ENCODE results near the gene MAGI1. TPM values are rescaled to one million over a fixed set of nuclear protein-coding genes. Genes with fewer than 3 reads are reported as not detected.

Gene MAGI1
- total RNA-seq, 4 donors from 2014 or later: 7.6 to 42.9 (median 37.0) TPM

DNA sequence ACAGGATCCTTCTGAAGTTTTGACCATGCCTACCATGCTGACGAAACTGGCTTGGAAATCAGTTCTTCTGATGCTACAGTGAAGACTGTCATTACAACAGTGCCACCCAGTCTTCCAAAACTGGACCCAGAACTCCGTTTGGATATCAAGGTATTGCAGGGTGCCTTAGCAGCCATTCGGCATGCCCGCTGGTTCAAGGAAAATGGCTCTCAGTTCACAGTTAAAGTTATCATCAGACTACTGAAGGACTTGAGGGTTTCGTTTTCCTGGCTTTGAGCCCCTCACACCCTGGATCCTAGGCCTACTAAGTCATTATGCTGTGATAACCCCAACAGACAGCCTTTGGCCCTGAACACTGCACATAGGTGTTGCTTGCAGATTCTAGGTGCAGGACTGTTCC, 351.0 kb downstream of the MAGI1 start:
- no peak overlapping the region for H3K27ac ChIP-seq
- DNase-seq: no peak
- TF ChIP-seq, protein P1, sequence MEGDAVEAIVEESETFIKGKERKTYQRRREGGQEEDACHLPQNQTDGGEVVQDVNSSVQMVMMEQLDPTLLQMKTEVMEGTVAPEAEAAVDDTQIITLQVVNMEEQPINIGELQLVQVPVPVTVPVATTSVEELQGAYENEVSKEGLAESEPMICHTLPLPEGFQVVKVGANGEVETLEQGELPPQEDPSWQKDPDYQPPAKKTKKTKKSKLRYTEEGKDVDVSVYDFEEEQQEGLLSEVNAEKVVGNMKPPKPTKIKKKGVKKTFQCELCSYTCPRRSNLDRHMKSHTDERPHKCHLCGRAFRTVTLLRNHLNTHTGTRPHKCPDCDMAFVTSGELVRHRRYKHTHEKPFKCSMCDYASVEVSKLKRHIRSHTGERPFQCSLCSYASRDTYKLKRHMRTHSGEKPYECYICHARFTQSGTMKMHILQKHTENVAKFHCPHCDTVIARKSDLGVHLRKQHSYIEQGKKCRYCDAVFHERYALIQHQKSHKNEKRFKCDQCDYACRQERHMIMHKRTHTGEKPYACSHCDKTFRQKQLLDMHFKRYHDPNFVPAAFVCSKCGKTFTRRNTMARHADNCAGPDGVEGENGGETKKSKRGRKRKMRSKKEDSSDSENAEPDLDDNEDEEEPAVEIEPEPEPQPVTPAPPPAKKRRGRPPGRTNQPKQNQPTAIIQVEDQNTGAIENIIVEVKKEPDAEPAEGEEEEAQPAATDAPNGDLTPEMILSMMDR (IDR thresholded peaks at IDR 0.05): no peak
- TF ChIP-seq POLR2A (IDR thresholded peaks at IDR 0.05): no peak
- no peak overlapping the region for H3K4me3 ChIP-seq
- H3K27me3 ChIP-seq: no peaks in the 10 kb centered on the region
- H3K4me1 ChIP-seq: no peaks in the 10 kb centered on the region
- intact Hi-C loops (cut with DNase I; ENCODE audit: low total_unique reads): no loop called here
- H3K9me3 ChIP-seq: no peaks in the 10 kb centered on the region
- no peaks in the 10 kb centered on the region for H3K36me3 ChIP-seq

DNA sequence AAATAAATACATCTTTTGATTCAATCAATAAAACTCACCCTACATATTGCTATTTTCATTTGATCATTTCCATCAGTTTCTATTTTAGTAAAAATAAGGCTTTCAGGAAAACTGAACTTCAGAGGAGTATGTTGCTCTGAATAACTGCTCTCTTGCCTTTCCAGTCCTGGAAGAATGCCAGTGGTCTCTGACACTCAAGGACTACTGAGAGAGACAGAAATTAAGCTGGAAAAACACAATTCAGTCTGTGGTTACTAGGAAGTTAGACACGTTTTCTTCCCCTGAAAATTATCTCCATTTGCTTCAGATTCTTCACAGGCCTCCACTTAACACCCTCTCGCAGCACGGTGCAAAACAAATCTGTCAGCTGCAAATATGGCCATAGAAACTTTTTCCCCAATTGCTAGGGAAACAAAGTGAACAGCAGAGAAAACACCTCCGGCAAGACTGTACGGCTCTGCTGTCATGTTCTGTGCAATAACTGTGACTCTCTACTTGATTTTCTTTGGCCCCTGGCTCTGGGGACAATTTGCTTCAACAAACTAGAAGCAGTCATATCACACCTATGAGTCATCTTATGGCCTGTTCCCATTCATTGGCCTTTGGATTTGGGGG, 353.0 kb downstream of the MAGI1 start:
- no peaks in the 10 kb centered on the region for H3K9me3 ChIP-seq
- no peaks in the 10 kb centered on the region for H3K4me1 ChIP-seq
- no peak overlapping the region for H3K27ac ChIP-seq
- TF ChIP-seq, protein P1 (IDR thresholded peaks at IDR 0.05): no peak
- TF ChIP-seq POLR2A (IDR thresholded peaks at IDR 0.05): no peak
- H3K4me3 ChIP-seq: no peak overlapping the region
- intact Hi-C loops (cut with DNase I; ENCODE audit: low total_unique reads): no loop called here
- DNase-seq: no peak
- no peaks in the 10 kb centered on the region for H3K36me3 ChIP-seq
- H3K27me3 ChIP-seq: no peaks in the 10 kb centered on the region

DNA sequence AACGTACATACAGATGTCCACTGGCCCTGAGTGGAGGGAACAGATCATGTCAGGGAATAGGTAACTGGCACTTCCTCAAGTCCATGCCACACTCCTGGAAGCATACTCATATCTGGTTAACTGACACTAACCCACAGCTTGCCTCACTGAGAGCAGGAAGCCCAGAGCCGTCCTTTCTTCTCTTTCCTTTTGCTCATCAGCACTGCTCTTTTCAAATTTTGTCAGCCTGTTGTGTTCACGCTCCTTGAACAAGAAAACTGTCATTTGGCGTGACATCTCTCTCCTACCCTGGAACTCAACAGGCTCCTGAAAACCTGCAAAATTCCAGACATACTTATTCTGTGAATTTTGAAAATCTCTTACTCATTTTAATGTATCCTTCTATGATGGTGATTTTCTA, 360.2 kb downstream of the MAGI1 start:
- no peak for DNase-seq
- TF ChIP-seq POLR2A (IDR thresholded peaks at IDR 0.05): no peak
- TF ChIP-seq, protein P1 (IDR thresholded peaks at IDR 0.05): no peak
- no peak overlapping the region for H3K27ac ChIP-seq
- no peaks in the 10 kb centered on the region for H3K36me3 ChIP-seq
- intact Hi-C loops (cut with DNase I; ENCODE audit: low total_unique reads): no loop called here
- no peaks in the 10 kb centered on the region for H3K4me1 ChIP-seq
- H3K4me3 ChIP-seq: no peak overlapping the region
- no peaks in the 10 kb centered on the region for H3K9me3 ChIP-seq
- H3K27me3 ChIP-seq: no peaks in the 10 kb centered on the region

DNA sequence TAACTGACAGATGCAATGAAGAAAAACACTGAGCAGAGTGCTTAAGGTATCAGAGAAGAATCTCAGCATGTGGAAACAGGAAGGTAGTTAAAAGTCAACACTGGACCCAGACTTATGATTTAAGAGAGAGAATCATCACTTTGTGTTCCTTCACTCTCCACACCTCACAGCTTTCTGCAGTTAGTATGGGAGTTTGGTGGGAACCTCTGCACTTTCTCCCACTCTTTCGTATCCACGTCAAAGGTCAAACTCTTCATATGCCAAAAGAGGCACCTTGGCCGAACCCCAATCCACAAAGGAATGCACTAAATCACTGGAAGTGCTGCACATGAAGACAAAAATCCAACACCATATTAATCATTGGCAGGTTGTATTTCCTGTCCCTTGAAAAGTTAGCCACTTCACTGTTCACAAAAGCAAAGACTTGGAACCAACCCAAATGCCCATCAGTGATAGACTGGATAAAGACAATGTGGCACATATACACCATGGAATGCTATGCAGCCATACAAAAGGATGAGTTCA, 361.2 kb downstream of the MAGI1 start:
- no peak overlapping the region for H3K27ac ChIP-seq
- no peaks in the 10 kb centered on the region for H3K36me3 ChIP-seq
- intact Hi-C loops (cut with DNase I; ENCODE audit: low total_unique reads): no loop called here
- no peaks in the 10 kb centered on the region for H3K9me3 ChIP-seq
- no peaks in the 10 kb centered on the region for H3K27me3 ChIP-seq
- no peak for DNase-seq
- no peaks in the 10 kb centered on the region for H3K4me1 ChIP-seq
- TF ChIP-seq POLR2A (IDR thresholded peaks at IDR 0.05): no peak
- TF ChIP-seq, protein P1 (IDR thresholded peaks at IDR 0.05): no peak
- H3K4me3 ChIP-seq: no peak overlapping the region

DNA sequence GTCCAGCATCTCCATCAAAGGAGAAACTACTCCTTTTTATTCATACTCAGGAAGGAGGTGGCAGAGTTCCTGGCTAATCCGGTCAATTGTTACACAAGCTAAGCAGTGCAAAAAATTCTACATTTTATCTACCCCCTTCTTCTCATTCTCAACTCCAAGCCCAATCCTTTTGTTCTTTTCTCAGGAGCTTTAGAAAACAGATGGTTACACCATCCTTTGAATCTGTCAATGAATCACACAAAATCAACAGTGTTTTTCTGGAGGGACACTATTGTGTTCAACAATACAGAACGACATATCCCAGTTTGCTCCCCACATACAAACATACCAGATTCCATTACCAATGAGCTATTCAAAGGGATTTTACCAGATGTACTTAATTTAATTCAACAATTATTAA, 362.1 kb downstream of the MAGI1 start:
- intact Hi-C loops (cut with DNase I; ENCODE audit: low total_unique reads): no loop called here
- no peak overlapping the region for H3K27ac ChIP-seq
- DNase-seq: no peak
- H3K9me3 ChIP-seq: no peaks in the 10 kb centered on the region
- H3K27me3 ChIP-seq: no peaks in the 10 kb centered on the region
- no peak for TF ChIP-seq POLR2A (IDR thresholded peaks at IDR 0.05)
- TF ChIP-seq, protein P1 (IDR thresholded peaks at IDR 0.05): no peak
- no peaks in the 10 kb centered on the region for H3K4me1 ChIP-seq
- no peak overlapping the region for H3K4me3 ChIP-seq
- H3K36me3 ChIP-seq: no peaks in the 10 kb centered on the region

All from uterus (tissue), 4 donors.